Measurements from ENCODE around the gene MYO18B. TPM values are rescaled to one million over a fixed set of nuclear protein-coding genes. Genes with fewer than 3 reads are reported as not detected.

Gene MYO18B
- polyA plus RNA-seq, 1 donor from 2014 or later: not detected

DNA sequence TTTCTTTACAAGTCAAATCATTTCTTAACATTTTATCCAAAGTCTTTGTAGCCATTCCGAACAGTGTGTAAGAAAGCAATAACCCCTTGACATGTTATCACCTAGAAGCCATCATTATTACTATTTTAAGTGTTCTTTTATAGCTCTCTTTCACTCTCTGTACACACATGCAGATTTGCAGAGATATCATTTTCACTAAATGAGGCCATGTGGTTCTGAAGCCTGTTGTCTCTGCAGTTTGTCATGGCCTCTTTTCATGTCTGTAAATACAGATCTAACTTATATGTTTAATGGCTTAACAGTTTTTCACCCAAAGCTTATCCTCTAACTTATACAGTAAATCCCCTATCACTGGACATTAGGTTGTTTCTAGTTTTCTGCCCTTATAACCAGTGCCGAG, 166.8 kb downstream of the MYO18B start:
- H3K27me3 Mint-ChIP-seq: no peaks in the 10 kb centered on the region
- no peaks in the 10 kb centered on the region for H3K4me1 Mint-ChIP-seq
- H3K27ac Mint-ChIP-seq: no peak overlapping the region
- H3K36me3 Mint-ChIP-seq: no peaks in the 10 kb centered on the region
- H3K4me3 Mint-ChIP-seq: no peak overlapping the region
- H3K9me3 Mint-ChIP-seq: peaks cover 4 to 6% (median 6%) of the 10 kb centered on the region in 3 donors

GRCh38 chr22:25909614-25910387, 167.8 kb downstream of the MYO18B start:
- no peak overlapping the region for H3K4me3 Mint-ChIP-seq
- no peaks in the 10 kb centered on the region for H3K36me3 Mint-ChIP-seq
- H3K4me1 Mint-ChIP-seq: no peaks in the 10 kb centered on the region
- H3K9me3 Mint-ChIP-seq: peaks cover 4 to 6% (median 6%) of the 10 kb centered on the region in 3 donors
- no peaks in the 10 kb centered on the region for H3K27me3 Mint-ChIP-seq
- H3K27ac Mint-ChIP-seq: no peak overlapping the region

GRCh38 chr22:25911243-25911972, 169.4 kb downstream of the MYO18B start:
- no peaks in the 10 kb centered on the region for H3K36me3 Mint-ChIP-seq
- H3K4me3 Mint-ChIP-seq: no peak overlapping the region
- H3K9me3 Mint-ChIP-seq: peaks cover 2 to 6% (median 3%) of the 10 kb centered on the region in 3 donors
- no peaks in the 10 kb centered on the region for H3K4me1 Mint-ChIP-seq
- H3K27me3 Mint-ChIP-seq: no peaks in the 10 kb centered on the region
- H3K27ac Mint-ChIP-seq: peak overlapping the region in 1 of 3 donors; percentile 16

- Mint-ChIP-seq H3K4me3 (no peak overlapping the region), H3K27me3 (peaks cover 24% of the 10 kb centered on the region)
Measured at GRCh38 chr22:25919452-25919851, 177.5 kb downstream of the MYO18B start.

GRCh38 chr22:25922141-25922540, 180.2 kb downstream of the MYO18B start:
- peaks cover 3% of the 10 kb centered on the region for H3K36me3 Mint-ChIP-seq
- H3K9me3 Mint-ChIP-seq: peaks cover 2 to 4% (median 4%) of the 10 kb centered on the region in 3 donors

More at GRCh38 chr22:25919452-25919851, 177.5 kb downstream of the MYO18B start:
- no peak overlapping the region for H3K27ac Mint-ChIP-seq
- no peaks in the 10 kb centered on the region for H3K4me1 Mint-ChIP-seq
- H3K36me3 Mint-ChIP-seq: peaks cover 3% of the 10 kb centered on the region
- H3K9me3 Mint-ChIP-seq: peaks cover 2 to 4% (median 2%) of the 10 kb centered on the region in 3 donors

GRCh38 chr22:25923914-25924313, 181.9 kb downstream of the MYO18B start:
- no peak overlapping the region for H3K27ac Mint-ChIP-seq
- H3K27me3 Mint-ChIP-seq: peaks cover 32% of the 10 kb centered on the region
- H3K4me3 Mint-ChIP-seq: no peak overlapping the region
- peaks cover 0 to 7% (median 5%) of the 10 kb centered on the region in 3 donors for H3K9me3 Mint-ChIP-seq
- H3K4me1 Mint-ChIP-seq: no peaks in the 10 kb centered on the region
- peaks cover under 1% of the 10 kb centered on the region for H3K36me3 Mint-ChIP-seq

More at GRCh38 chr22:25922141-25922540, 180.2 kb downstream of the MYO18B start:
- Mint-ChIP-seq H3K4me3 (no peak overlapping the region), H3K27me3 (peaks cover 27% of the 10 kb centered on the region), H3K27ac (no peak overlapping the region), H3K4me1 (no peaks in the 10 kb centered on the region)

DNA sequence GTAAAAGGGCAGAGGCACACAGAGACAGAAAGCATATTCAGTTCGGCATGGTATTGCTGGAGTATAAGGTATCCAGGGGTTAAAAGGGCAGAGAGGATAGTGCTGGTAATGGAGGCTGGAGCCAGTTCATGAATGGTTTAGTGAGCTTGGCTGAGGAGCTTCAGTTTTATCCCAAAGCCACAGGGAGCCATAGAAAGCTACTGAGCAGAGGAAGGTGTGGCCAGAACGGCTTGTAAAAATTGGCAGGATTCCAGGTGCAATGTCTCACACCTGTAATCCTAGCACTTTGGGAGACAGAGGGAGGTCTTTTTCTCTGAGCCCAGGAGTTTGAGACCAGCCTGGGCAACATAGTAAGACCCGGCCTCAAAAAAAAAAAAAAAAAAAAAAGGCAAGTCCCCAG, 186.1 kb downstream of the MYO18B start:
- Mint-ChIP-seq H3K9me3 (peaks cover 0 to 10% (median 6%) of the 10 kb centered on the region in 3 donors), H3K27me3 (peaks cover 22% of the 10 kb centered on the region), H3K36me3 (no peaks in the 10 kb centered on the region), H3K4me1 (no peaks in the 10 kb centered on the region), H3K27ac (no peak overlapping the region), H3K4me3 (no peak overlapping the region)

DNA sequence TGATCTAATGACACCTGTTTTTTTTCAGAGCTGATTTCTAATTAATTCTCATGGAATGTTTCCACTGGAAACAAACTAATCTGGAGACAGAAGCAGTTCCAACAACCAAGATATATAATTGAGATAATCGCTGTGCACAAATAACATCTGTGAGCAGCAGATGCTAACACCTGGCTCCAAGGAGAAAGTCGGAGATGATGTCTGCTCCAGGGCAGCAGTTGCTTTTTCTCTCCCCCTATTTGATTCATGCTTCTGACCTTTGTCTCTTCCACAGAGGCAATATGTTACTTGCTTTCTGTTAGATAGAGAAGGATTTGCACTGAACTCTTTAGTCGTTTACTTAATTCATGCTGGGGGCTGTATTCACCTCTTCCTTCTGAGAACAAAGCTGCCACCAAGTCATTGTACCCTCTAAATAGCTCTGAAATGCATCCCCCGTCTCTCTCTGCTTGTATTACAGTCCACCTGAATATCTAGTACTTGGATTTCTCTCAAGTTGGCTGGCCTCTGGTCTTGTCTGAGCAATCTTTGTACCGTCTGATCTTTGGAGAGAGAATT, 187.4 kb downstream of the MYO18B start:
- Mint-ChIP-seq H3K27me3 (peaks cover 15% of the 10 kb centered on the region), H3K9me3 (peaks cover 6 to 13% (median 9%) of the 10 kb centered on the region in 3 donors), H3K36me3 (peaks cover 1% of the 10 kb centered on the region), H3K27ac (no peak overlapping the region), H3K4me3 (no peak overlapping the region), H3K4me1 (no peaks in the 10 kb centered on the region)

DNA sequence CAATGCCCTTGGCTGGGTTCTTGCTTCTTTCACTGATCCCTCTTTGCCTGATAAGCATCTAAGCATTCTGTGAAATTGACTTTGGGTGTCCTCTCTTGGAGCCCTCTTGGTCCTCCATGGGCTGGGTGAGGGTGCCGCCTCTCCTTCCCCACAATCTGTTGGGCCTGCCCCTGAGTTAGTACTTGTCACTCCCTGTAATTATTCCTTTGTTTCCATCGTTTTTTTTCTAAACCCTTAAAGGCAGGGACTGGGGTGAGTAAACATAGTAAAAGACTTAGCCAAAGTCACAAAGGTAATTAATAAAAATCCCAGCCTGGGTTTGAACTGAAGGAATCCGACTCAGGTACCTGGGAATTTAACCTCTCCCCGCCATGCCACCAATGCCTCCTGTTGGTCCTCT, 188.1 kb downstream of the MYO18B start:
- Mint-ChIP-seq H3K27me3 (peaks cover 12% of the 10 kb centered on the region), H3K27ac (peak overlapping the region in 1 of 3 donors; percentile 80), H3K9me3 (peaks cover 8 to 14% (median 9%) of the 10 kb centered on the region in 3 donors), H3K4me3 (no peak overlapping the region), H3K36me3 (peaks cover 1% of the 10 kb centered on the region), H3K4me1 (no peaks in the 10 kb centered on the region)

- peaks cover 8 to 16% (median 9%) of the 10 kb centered on the region in 3 donors for H3K9me3 Mint-ChIP-seq
- H3K27me3 Mint-ChIP-seq: peaks cover 13% of the 10 kb centered on the region
- H3K4me3 Mint-ChIP-seq: no peak overlapping the region
- H3K4me1 Mint-ChIP-seq: no peaks in the 10 kb centered on the region
- H3K36me3 Mint-ChIP-seq: peaks cover 1% of the 10 kb centered on the region
- H3K27ac Mint-ChIP-seq: peak overlapping the region in 1 of 3 donors; percentile 80
Measured at GRCh38 chr22:25930788-25931310, 188.9 kb downstream of the MYO18B start.

DNA sequence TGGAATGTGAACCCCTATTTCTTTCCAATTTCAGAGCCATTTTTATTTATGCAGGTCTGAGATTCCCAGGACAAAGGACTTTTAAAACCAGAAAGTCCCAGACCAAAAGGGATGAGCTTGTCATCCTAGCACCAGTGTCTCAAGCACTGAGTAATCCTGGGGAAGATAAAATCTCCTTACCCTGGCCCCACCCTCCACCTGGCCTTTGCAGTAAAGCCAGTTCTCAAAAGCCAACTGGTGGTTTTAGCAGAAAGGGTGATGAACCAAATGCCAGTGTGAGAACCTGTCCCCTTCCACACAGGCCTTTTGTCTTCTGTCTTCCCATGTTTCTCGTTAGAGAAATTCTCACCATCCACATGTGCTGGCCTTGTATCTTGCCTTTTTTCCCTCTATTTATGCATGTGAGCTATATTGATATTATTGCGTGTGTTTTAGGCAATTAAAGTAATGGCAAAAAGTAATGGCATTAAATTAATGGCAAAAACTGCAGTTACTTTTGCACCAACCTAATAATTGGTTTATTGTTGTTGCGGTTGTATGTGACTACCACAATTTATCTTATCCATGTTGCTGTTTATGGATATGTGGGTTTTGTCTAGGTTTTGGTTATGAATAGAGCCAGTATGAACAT, 191.3 kb downstream of the MYO18B start:
- Mint-ChIP-seq H3K4me3 (no peak overlapping the region), H3K27me3 (peaks cover 9% of the 10 kb centered on the region), H3K36me3 (peaks cover 1% of the 10 kb centered on the region), H3K4me1 (no peaks in the 10 kb centered on the region), H3K27ac (no peak overlapping the region), H3K9me3 (peaks cover 5 to 12% (median 9%) of the 10 kb centered on the region in 3 donors)

DNA sequence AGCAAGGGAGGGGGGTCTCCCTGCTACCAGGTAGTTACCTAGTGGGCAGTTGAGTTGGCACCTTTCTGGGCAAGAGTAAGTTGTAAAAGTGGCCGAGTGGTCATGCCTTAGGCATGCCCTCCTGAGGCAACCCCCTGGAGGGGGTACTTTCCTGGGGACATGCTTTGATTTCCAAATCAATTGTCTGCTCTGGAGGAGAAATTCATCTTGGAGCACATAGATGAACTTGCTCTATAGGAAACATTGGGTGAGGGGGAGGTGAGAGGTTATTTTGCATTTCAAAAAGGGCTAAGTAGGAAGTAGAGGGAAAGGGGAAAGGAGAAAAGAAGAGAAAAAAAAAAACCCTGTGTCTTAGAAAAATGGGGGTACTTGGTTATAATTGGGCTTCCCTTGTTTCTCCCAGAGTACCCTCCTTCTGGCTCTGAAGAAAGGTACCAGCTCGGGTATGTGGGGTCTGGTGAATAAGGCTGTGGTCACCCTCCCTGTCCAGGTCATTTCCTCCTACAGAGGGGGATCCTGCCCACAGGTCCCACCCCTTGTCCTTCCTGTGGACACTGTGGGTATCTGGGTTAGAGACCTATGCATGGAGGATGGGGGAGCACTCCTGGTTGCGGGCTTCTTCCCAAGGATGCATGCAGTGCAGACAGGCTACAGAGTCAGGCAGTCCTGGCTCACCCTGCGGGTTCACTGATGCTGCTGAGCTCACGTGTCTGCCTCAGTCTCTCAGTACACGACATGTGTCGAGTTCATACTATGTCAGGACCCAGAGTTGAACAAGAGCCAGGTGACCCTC, 193.5 kb downstream of the MYO18B start:
- Mint-ChIP-seq H3K27ac (no peak overlapping the region), H3K9me3 (peaks cover 7 to 11% (median 10%) of the 10 kb centered on the region in 3 donors), H3K4me1 (no peaks in the 10 kb centered on the region), H3K27me3 (peaks cover 9% of the 10 kb centered on the region), H3K36me3 (peaks cover 1% of the 10 kb centered on the region), H3K4me3 (no peak overlapping the region)

- H3K4me3 Mint-ChIP-seq: no peak overlapping the region
- H3K4me1 Mint-ChIP-seq: no peaks in the 10 kb centered on the region
- H3K27ac Mint-ChIP-seq: no peak overlapping the region
- peaks cover 1% of the 10 kb centered on the region for H3K36me3 Mint-ChIP-seq
- peaks cover 9% of the 10 kb centered on the region for H3K27me3 Mint-ChIP-seq
- peaks cover 5 to 13% (median 8%) of the 10 kb centered on the region in 3 donors for H3K9me3 Mint-ChIP-seq
Measured at GRCh38 chr22:25938151-25938550, 196.2 kb downstream of the MYO18B start.

- H3K4me3 Mint-ChIP-seq: no peak overlapping the region
- peaks cover 6% of the 10 kb centered on the region for H3K27me3 Mint-ChIP-seq
- H3K9me3 Mint-ChIP-seq: peaks cover 3 to 5% (median 4%) of the 10 kb centered on the region in 3 donors
- H3K4me1 Mint-ChIP-seq: no peaks in the 10 kb centered on the region
- H3K27ac Mint-ChIP-seq: no peak overlapping the region
- no peaks in the 10 kb centered on the region for H3K36me3 Mint-ChIP-seq
Measured at GRCh38 chr22:25939384-25939783, 197.4 kb downstream of the MYO18B start.
